ENCODE data around the gene ABCA12. TPM values are rescaled to one million over a fixed set of nuclear protein-coding genes. Genes with fewer than 3 reads are reported as not detected.

ABCA12 gene
- total and polyA plus RNA-seq, 2 of the 8 experiments (the other 6 are each of a cell fraction or from before 2014, with no cell fraction given), result not detected

- no peak for TF ChIP-seq E2F6 (IDR thresholded peaks at IDR 0.05)
- TF ChIP-seq BRCA1 (IDR thresholded peaks at IDR 0.05; ENCODE audit: low read depth, low read length), result no peak
- no peak for TF ChIP-seq CTBP2 (IDR thresholded peaks at IDR 0.05; ENCODE audit: borderline replicate concordance, insufficient read depth, insufficient read length, low read length)
- no peak for TF ChIP-seq SP1 (IDR thresholded peaks at IDR 0.05; ENCODE audit: low read depth, low read length)
- no peak for TF ChIP-seq SIX5 (IDR thresholded peaks at IDR 0.05; ENCODE audit: low read depth, low read length)
- no peak for TF ChIP-seq BACH1 (IDR thresholded peaks at IDR 0.05; ENCODE audit: low read length)
Measured at GRCh38 chr2:214902286-214902685, 236.1 kb downstream of the ABCA12 start (continued).
